HG03342 (cell line): Measurements from ENCODE around the gene PIK3CA.

Experiments used
- ATAC-seq: cut with Tn5 transposase; IDR thresholded peaks from one replicate; pipeline ENCODE4 v1.9.1; 2021; ENCODE audit warnings: mild to moderate bottlenecking, moderate library complexity; ENCODE audit not compliant: unreplicated experiment

Gene PIK3CA

DNA sequence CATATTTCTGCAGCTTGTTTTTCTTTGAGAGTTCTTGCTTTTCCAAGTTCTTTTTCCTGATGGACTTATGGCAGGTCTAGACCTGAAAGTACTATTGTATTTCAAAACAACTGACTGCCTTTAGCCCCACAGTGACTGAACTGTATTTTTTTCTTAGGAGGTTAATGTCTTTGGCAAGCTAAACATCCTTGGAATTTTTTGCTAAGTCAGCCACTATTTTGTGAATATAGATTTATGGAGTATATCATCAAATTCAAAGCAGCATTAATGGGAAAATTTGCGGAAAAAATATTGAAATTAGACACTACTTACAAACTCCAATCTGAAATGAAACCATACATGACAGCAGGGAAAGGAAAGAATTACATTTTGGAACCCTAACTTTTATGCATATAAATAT, 8.6 kb downstream of the PIK3CA start:
- ATAC-seq: no peak

DNA sequence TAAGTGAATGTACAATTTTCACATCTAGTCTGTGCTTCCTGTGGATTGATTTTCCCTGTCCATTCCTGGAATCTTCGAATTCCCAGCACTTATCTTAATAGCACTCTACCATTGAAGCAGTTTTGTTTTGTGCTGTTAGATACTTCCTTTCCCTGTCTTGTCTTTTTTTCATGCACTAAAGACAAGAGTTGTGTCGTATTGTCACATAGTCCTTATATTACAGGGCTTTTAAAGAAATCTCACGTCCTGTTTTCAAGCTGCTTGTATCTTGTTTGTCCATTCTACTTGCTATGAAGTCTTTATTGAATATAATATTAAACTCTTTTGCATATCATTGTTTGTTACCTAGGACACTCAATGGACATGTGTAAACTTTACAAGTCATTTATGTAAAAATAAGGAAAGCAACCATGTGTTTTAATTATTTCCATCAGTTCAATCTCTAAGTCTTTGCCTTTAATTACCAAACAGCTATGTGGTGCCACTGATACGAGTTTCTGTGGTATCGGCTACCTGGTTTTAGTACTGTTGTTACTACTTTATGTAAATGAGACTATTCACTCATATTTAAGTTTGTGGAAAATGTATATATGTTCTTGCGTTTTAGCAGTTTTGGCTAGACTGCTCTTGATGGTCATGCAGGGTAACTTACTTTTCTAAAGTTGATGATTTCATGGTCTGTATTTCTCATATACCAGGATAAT, 10.3 kb downstream of the PIK3CA start:
- ATAC-seq: peak; percentile 85

DNA sequence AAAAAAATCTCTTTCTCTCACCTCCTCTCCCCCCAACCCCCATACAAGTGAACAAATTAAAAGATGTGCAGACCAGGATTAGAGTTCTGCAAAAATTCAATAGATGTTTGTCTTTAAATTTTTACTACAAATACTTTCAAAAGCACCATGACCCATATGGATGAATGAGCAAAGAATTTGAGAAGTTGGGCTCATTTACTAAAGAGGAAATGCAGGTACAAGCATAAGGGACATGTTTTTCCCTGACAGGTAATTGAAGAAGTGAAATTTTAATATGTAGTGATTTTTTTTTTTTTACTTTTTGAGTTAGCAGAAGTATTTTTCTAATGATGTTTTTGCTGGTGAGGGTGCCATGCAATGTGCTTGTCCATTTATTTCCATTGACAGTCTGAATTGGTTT, 15.3 kb downstream of the PIK3CA start:
- ATAC-seq: no peak

DNA sequence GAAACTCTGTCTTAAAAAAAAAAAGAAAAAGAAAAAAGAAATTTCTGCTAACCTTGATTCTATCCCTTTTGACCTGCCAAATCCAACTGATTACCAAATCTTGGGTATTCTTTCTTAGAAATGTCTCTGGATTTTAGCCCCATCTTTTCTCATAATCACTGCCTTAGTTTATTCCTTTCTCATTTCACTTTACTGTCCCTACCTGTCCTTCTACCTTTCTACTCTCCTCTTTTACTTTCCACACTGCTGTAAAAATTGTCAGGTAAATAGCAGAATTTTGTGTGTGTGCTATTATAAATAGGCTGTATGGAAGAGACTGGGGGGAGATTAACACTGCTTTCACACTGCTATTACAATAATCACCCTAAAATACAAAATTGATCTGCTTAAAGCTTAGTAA, 16.7 kb downstream of the PIK3CA start:
- ATAC-seq: no peak

DNA sequence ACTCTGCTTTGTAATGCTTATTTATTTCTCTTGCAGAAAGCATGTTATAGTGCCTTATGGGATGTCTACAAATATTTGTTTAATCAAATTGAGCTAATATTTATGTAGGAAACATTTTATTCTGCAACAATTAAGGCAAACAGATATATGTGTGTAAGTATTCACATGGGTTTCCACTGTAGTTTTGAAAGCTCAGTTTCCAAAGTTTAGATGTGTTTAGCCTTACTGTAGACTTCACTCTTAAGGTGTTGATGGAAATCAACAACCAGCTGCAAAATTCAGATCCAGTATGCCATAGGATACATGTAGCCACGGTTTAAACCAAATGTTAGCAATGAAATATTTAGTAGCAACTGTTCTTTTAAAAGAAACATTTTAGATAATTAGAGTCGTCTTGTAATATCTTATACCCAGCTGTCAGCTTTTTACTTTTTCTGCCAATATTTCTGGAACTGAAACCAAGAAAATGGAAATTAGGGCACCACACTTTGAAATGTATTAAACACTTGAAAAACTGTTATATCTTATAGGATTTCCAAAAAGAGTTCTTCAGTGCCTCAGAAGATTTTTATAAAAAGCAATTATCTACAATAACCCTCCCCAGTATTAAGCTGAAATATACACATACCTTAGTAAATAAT, 18.5 kb downstream of the PIK3CA start:
- no peak for ATAC-seq

GRCh38 chr3:179168918-179169317, 20.8 kb downstream of the PIK3CA start:
- ATAC-seq: no peak

GRCh38 chr3:179172546-179172945, 24.4 kb downstream of the PIK3CA start:
- ATAC-seq: no peak

GRCh38 chr3:179174316-179174715, 26.2 kb downstream of the PIK3CA start:
- ATAC-seq: peak; percentile 70

DNA sequence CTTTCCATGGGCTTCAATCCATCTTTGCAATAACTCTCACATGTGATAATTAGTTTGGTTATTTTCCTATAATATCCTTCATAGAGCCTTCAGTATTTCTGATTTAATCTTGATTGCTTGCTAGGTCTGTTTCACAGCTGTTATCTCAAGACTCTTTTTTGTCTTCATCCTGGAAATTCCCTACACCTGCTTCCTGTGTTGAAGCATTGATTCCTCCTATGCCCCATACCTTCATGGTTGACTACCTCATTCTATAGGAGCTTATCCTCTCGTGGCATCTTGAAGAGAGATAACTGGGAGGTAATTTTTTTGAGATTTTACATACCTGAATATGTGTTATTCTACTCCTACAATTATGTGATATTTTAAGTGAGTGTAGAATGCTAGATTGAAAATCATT, 26.7 kb downstream of the PIK3CA start:
- ATAC-seq: no peak

DNA sequence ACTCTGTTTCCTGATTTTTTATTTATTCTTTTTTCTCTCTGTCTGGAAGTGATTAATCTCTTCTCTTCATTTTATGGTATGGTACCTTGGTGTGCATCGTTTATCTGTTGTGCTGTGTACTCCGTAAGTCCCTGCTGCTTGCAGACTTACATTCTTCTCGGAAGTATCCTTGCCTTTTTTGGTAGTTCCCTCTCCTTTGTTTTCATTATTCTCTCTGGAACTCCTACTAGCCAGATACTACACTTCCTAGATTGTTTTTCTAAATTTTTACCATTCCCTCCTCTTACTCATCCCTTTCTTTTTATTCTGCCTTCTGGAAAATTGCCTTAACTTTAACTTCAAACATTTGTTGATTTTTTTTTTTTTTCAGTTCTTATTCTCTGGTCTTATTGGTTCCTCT, 27.2 kb downstream of the PIK3CA start:
- no peak for ATAC-seq

- ATAC-seq: no peak
These were observed 29.5 kb downstream of the PIK3CA start for GRCh38 chr3:179177611-179178010.

- no peak for ATAC-seq
These were observed 31.1 kb downstream of the PIK3CA start for GRCh38 chr3:179179256-179179655.

DNA sequence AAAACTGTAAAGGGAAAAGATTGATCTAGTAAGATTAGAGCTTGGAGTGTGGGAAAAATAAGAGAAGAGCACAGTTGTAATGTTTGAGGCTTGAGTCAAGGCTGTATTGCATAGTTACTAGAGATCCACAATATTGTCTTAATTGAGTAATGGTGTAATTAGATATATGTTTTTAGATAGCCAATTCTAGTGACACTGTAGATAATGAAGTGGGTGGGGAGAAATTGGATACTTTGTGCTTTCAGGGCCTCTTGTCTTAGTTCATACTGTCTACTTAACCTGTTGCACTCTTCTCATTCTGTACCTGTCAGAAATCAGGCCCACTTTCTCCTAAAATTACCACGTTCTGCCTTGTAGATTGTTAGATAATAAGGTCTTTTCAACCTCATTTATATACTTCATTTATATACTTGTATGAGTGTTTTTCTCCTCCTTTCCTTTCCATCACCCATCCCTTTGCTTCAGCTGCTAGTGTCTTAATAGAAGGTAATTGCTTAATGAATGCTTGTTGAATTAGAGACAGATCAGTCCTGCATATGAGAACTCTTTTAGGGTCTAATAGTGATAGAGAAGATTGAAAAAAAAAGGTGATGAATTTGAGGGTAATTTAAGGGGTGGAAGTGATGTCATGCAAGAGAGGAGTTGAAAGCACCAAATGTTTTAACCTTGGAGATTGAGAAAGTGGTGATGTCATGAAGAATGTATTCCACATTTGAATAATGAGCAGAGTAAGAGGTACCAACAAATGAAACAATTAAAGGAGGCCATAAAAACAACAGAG, 32.0 kb downstream of the PIK3CA start:
- peak; percentile 39 for ATAC-seq

GRCh38 chr3:179181021-179181472, 32.9 kb downstream of the PIK3CA start:
- ATAC-seq: peak; percentile 54

GRCh38 chr3:179181993-179182551, 33.9 kb downstream of the PIK3CA start:
- ATAC-seq: no peak

- no peak for ATAC-seq
These were observed 34.7 kb downstream of the PIK3CA start for GRCh38 chr3:179182902-179183301.

- no peak for ATAC-seq
These were observed 36.7 kb downstream of the PIK3CA start for GRCh38 chr3:179184826-179185225.

DNA sequence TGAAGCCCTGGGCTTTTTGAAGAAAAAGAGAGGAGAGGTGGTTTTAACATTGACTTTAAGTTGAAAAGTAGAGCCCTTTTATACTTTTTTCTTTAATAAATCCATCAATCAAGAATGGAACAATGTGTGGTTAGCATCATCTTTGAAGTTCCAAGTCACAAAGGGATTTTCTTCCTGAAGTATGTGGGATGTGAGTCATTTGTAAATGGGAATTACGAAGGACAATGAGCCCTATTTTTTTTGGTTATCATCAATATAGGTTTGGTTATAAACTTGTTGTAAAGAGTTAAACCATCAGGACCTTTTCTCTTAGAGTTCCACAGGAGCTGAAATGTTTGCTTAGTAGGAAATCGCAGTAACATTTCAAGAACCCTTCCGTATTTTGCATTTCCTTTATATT, 38.3 kb downstream of the PIK3CA start:
- ATAC-seq: no peak

GRCh38 chr3:179189759-179190158, 41.6 kb downstream of the PIK3CA start:
- ATAC-seq: no peak

GRCh38 chr3:179190581-179190980, 42.4 kb downstream of the PIK3CA start:
- ATAC-seq: no peak

DNA sequence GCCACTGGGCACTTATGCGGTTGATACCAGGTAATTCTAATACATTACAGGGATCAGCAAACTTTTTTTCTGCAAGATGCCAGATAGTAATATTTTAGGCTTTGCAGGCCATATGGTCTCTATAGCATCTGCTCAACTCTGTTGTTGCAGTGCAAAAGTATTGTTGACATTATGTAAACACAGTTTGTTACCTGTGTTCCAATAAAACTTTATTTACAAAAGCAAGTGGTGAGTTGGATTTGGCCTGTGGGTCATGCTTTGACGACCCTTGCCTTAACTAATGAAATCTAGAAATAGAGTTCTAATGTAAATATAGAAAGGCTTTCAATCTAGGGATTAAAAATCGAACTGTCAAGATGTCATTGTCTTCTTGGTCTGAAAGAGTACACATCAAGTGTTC, 44.4 kb downstream of the PIK3CA start:
- ATAC-seq: no peak

- no peak for ATAC-seq
These were observed 46.8 kb downstream of the PIK3CA start for GRCh38 chr3:179194931-179195330.
